Epithelial cell of proximal tubule (primary cell): ENCODE results near the gene MDC1. TPM values are rescaled to one million over a fixed set of nuclear protein-coding genes. Genes with fewer than 3 reads are reported as not detected.

ENCODE experiments used
- DNase-seq: peaks from one replicate; pipeline ENCODE4 v3.0.0-alpha.2; 2011; ENCODE audit warnings: low read depth
- H3K4me3 ChIP-seq: 2 replicates; pipeline ENCODE4 v1.5.1; 2011; ENCODE audit warnings: low read depth, mild to moderate bottlenecking, low read length
- total RNA-seq: library from RNA; depleted of rRNA; stranded (reverse); fragments of >200 nt; gene quantifications from 2 replicates; pipeline ENCODE4 v1.2.3, GENCODE V29; 2015
- TF ChIP-seq, protein P1 (sequence below): conservative IDR thresholded peaks from 2 replicates; pipeline ENCODE4 v1.5.1; 2012; ENCODE audit warnings: low read depth, mild to moderate bottlenecking, low read length

Gene MDC1
- total RNA-seq, 1 donor from 2014 or later, result 11.4 TPM

DNA sequence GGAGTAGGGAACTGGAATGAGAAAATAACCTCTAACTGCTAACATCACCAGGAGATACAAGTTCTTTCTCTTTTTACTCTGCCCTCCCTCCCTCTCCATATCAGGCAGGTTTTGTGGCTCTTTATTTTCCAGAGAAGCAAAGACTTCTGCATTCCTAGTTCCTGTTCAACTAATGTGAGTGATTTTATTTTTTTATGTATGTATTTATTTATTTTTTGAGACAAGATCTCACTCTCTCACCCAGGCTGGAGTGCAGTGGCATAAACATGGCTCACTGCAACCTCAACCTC lies 33.2 kb upstream of the MDC1 start:
- no peak for DNase-seq
- H3K4me3 ChIP-seq, result no peak overlapping the region
- TF ChIP-seq, protein P1, sequence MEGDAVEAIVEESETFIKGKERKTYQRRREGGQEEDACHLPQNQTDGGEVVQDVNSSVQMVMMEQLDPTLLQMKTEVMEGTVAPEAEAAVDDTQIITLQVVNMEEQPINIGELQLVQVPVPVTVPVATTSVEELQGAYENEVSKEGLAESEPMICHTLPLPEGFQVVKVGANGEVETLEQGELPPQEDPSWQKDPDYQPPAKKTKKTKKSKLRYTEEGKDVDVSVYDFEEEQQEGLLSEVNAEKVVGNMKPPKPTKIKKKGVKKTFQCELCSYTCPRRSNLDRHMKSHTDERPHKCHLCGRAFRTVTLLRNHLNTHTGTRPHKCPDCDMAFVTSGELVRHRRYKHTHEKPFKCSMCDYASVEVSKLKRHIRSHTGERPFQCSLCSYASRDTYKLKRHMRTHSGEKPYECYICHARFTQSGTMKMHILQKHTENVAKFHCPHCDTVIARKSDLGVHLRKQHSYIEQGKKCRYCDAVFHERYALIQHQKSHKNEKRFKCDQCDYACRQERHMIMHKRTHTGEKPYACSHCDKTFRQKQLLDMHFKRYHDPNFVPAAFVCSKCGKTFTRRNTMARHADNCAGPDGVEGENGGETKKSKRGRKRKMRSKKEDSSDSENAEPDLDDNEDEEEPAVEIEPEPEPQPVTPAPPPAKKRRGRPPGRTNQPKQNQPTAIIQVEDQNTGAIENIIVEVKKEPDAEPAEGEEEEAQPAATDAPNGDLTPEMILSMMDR, result no peak

DNA sequence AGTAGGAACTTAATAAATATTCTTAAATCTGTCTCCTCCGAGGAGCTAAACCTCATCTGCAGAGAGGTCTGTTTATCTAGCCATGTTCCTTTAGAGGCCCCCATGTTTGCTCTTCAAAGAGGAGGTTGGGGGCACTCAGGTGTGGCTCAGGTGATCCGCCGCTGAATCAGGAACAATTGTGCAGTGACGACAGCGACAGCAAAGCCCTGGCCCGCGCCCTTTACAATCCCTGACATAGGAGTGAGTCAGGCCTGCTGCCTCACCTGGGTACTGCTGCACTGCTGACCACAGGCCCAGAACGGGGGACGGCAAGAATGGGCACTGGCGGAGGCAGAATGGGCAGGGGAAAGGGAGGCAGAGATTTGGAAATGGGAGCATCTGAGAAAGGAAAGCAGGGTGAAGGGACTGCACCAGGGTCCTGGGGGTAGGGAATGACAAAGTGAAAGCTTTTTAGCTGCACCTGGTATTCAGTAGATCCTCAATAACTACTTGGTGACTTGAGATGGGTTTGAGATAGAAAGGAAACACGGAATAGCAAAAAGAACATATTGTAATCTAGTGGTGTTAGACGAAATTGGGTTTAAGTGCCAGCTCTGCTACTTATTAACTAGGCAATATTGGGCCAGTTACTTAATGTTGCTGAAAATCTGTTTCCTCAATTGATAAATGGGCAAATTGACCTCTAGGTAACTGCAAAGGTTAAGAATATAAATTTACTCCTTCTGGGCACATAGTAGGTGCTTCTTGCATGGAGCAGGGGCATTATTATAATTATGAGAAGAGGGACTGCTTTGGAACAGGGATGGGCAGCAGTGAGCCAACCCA lies 32.7 kb upstream of the MDC1 start:
- DNase-seq, result no peak

DNA sequence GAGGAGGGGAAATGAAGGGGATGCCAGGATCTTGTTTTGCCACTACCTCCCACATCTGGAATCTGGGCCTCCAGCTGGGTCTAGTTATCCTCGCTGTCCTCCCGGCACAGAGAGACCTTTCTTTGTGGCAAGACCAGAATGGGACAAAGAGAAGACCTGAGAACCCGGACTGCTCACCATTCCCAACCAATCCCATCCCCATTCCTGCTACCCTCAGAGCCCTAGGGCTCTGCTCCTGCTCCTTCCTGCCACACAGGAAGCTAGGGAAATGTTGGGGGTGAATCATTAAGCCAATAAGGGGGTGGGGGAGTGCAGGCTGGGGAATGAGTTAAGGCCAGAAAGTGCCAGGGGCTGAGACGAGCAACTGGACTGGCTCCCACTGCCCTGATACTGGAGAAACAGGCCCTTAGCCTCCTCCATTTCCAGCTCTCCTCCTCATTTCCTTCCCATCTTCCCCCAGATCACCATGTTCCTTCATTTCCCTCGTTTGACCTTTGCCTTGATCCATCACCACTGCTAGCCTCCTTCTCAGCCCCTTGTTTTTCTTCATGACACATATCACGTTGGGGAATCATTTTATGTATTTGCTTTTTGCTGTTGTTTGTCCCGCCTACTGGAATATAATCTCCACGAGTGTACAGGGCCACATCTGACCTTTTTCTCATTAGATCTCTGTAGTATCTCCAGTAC lies 31.9 kb upstream of the MDC1 start:
- TF ChIP-seq, protein P1, result no peak
- no peak for DNase-seq
- H3K4me3 ChIP-seq, result peak overlapping the region; percentile 7

More for the DNA sequence above, 32.7 kb upstream of the MDC1 start:
- TF ChIP-seq, protein P1, result no peak
- no peak overlapping the region for H3K4me3 ChIP-seq

DNA sequence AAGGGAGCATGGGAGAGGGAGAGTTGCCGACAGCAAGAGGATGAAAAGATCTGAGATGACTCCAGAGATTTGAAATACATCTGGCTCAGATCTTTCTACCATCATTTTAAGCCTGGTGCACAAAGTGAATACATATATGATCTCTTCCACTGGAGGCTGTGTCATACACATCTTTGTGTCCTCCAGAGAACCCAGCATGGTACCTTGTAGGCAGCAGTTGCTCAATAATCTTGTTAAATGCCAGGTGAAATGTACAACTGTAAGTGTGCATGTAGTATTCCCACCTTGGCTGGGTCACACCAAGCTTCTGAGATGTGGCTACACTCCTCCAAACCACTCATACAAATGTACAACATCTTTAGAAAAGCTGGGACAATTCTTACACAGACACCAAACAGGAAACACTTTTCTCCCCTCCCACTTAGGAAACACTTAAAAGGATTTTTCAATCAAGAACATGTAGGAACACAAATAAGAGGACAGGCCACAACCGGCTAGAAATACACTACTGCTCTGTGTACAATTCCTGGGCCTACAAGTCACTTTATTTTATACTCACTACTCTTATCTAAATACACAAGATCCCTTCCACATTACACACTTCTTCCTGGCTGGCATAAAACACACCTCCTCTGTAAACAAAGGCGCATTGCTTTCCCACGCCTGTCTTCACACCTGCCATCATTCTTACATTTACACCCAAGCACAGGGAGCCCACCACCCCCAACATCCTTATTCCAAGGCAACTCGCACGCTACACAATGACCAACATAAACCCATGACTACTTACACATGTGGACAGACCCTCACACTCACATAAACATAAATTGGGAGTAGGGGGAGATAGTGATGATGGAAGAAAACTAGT lies 31.1 kb upstream of the MDC1 start:
- no peak for DNase-seq
- H3K4me3 ChIP-seq, result peak overlapping the region; percentile 7
- TF ChIP-seq, protein P1, result no peak

DNA sequence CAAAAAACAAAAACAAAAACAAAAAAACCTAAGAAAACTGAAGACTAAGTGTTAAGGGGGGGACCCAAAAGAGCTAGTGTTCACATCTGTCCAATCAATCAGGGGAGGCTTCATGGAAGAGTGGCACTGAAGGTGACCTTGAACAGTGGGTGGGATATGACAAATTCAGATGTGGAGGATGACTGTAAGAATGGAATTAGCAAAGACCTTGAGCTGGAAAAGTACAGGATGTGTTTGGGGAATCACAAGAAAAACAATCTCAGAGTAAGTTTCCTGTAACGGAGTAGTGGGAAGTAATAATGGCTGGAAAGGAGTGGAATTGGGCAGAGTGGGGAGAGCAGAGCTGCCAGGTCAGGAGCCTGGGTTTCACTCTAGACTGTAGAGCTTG lies 30.2 kb upstream of the MDC1 start:
- TF ChIP-seq, protein P1, result no peak
- no peak overlapping the region for H3K4me3 ChIP-seq
- DNase-seq, result no peak

DNA sequence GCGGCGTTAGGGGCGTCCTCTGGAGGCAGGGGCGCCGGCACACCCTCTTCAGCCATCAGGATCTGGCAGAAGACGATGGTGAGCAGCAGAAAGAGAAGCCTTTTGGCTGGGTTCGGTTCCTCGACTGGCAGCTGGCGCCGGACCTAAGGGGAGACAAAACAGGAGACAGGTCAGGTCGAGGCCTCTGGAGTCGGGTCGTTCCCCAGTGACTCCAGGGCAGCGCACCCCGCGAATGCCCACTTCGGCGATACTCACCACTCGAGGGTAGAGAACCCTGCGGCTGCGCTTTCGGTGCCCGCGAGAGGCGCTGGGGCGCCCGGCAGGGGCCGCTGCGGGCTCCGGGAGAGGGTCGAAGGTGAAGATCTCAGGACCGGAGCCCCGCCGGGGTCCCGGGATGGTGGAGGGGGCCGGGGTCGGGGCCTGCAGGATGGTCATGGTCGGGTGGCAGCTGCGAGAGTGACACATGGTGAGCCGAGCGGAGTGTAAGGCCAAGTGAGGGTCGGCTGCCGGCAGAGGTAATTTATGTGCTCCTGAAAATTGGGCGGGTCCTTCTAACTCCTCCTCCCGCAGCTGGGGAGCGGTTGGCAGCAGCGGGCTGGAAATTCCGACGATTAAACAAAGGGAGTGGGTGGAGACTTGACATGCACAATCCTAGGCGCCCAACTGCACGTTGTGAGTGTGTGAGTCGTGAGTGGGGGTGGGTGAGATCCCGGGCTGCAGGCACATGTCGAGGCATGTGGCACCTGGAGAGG lies 27.1 kb upstream of the MDC1 start, which contains the start of gene IER3:
IER3 (minus strand) TSS at position 494 of the 752 bp plus-strand sequence; CDS start at position 465, 29 bp downstream.
- H3K4me3 ChIP-seq, result peak within 1 kb of the TSS; percentile 74
- no peak for DNase-seq
- TF ChIP-seq, protein P1, result peak; percentile 60
